NCI-H510A (cell line): ENCODE measurements around the gene PHF19.

Source experiments
- DNase-seq: peaks from one replicate; lab custom pipeline; 2025; lab: John Stamatoyannopoulos, UW

PHF19 gene

GRCh38 chr9:120873512-120873911 lies 3.5 kb downstream of the PHF19 start:
- peak; percentile 82 for DNase-seq

- DNase-seq = no peak
These were observed 4.0 kb downstream of the PHF19 start for GRCh38 chr9:120872791-120873502.

- no peak for DNase-seq
These were observed 6.8 kb downstream of the PHF19 start for GRCh38 chr9:120870206-120870605.

- no peak for DNase-seq
These were observed 7.3 kb downstream of the PHF19 start for GRCh38 chr9:120869726-120870125.

- DNase-seq = no peak
These were observed 7.7 kb downstream of the PHF19 start for GRCh38 chr9:120869360-120869687.

GRCh38 chr9:120868676-120869359 lies 8.2 kb downstream of the PHF19 start:
- DNase-seq = peak; percentile 29

- DNase-seq = no peak
These were observed 8.7 kb downstream of the PHF19 start for GRCh38 chr9:120868339-120868675.

- DNase-seq = no peak
These were observed 9.2 kb downstream of the PHF19 start for GRCh38 chr9:120867676-120868338.

GRCh38 chr9:120866651-120867050 lies 10.3 kb downstream of the PHF19 start:
- DNase-seq = no peak

GRCh38 chr9:120865809-120866208 lies 11.2 kb downstream of the PHF19 start:
- DNase-seq = no peak

GRCh38 chr9:120865176-120865575 lies 11.8 kb downstream of the PHF19 start:
- no peak for DNase-seq

GRCh38 chr9:120864719-120865118 lies 12.3 kb downstream of the PHF19 start:
- no peak for DNase-seq

- no peak for DNase-seq
These were observed 13.2 kb downstream of the PHF19 start for GRCh38 chr9:120863833-120864232.

GRCh38 chr9:120862452-120862851 lies 14.5 kb downstream of the PHF19 start:
- DNase-seq = no peak

GRCh38 chr9:120861935-120862334 lies 15.1 kb downstream of the PHF19 start:
- DNase-seq = no peak

- DNase-seq = no peak
These were observed 16.9 kb downstream of the PHF19 start for GRCh38 chr9:120860083-120860482.

- DNase-seq = no peak
These were observed 17.6 kb downstream of the PHF19 start for GRCh38 chr9:120859361-120859760.

- no peak for DNase-seq
These were observed 19.1 kb downstream of the PHF19 start for GRCh38 chr9:120857902-120858301.

- no peak for DNase-seq
These were observed 19.5 kb downstream of the PHF19 start for GRCh38 chr9:120857481-120857880.

- no peak for DNase-seq
These were observed 20.3 kb downstream of the PHF19 start for GRCh38 chr9:120856700-120857099.

- DNase-seq = no peak
These were observed 20.9 kb downstream of the PHF19 start for GRCh38 chr9:120855827-120856670.

- no peak for DNase-seq
These were observed 22.2 kb downstream of the PHF19 start for GRCh38 chr9:120854596-120855327.
